Psoas muscle (tissue), 8 donors: ENCODE results near the gene GALNT17. TPM values are rescaled to one million over a fixed set of nuclear protein-coding genes. Genes with fewer than 3 reads are reported as not detected.

Experiments used
- ATAC-seq, 4 donors: fragments of 200-7000 bp; cut with Tn5 transposase; one replicate each; pipeline ENCODE4 v1.9.1; 2020; ENCODE audit warnings: moderate library complexity in 3 of 4, mild to moderate bottlenecking in 2 of 4
- DNase-seq, 2 donors: peaks; one replicate each; pipeline ENCODE4 v3.0.0-alpha.2; 2020
- H3K27ac ChIP-seq: fragments of 200-600 bp; one replicate; pipeline ENCODE4 v1.8.0; 2022
- H3K27me3 ChIP-seq, 3 donors: fragments of 200-600 bp in 1 of 3; one replicate each; pipeline versions ENCODE4 v1.6.1 to v1.8.0; 2013 to 2022; ENCODE audit warnings: low read length in 2 of 3, mild to moderate bottlenecking in 2 of 3, moderate library complexity in 1 of 3; ENCODE audit not compliant: insufficient read depth in 3 of 3
- H3K36me3 ChIP-seq, 2 donors: fragments of 200-600 bp in 1 of 2; one replicate each; pipeline versions ENCODE4 v1.6.1 to v1.8.0; 2013 to 2022; ENCODE audit warnings: low read depth in 1 of 2, mild to moderate bottlenecking in 1 of 2, moderate library complexity in 1 of 2; ENCODE audit not compliant: insufficient read depth in 1 of 2
- H3K4me1 ChIP-seq: fragments of 200-600 bp; one replicate; pipeline ENCODE4 v1.8.0; 2022
- H3K4me3 ChIP-seq: fragments of 200-600 bp; one replicate; pipeline ENCODE4 v1.8.0; 2022; ENCODE audit warnings: mild to moderate bottlenecking
- H3K9me3 ChIP-seq: fragments of 200-600 bp; one replicate; pipeline ENCODE4 v1.8.0; 2022
- CTCF ChIP-seq: fragments of 200-600 bp; IDR thresholded peaks from one replicate; pipeline ENCODE4 v1.8.0; 2022; ENCODE audit warnings: antibody characterized with exemption
- WGBS, 3 donors: extraction: QIAGEN DNeasy Blood & Tissue Kit; methylation state at CpG; one replicate each; pipeline versions ENCODE4 v1.1.6 to v1.1.7; 2013; 5-methylcytosine and 5-hydroxymethylcytosine counted together
- intact Hi-C, 2 donors: fragments of 100-400 bp; cut with DNase I; formaldehyde crosslinking; loops; one replicate each; pipeline versions ENCODE4 v1.11.0 to v1.14.2; 2022
- polyA plus RNA-seq, 3 donors: library from polyadenylated mRNA; stranded (reverse); fragments of 200-250 nt; gene quantifications; one replicate each; pipeline ENCODE4 v1.2.3, GENCODE V29; 2013
- total RNA-seq, 4 donors: library from RNA; stranded (reverse); fragmentation: NEBNext Ultra II Directional in 2 of 4; extraction: Animal tissue kit (Norgen Biotek cat#: 25700) in 2 of 4; gene quantifications; one replicate each; pipeline versions ENCODE4 v1.2.1 to v1.2.4, GENCODE V29; 2021 to 2023
- donor health status: healthy with polysubstance abuse.
- donor health status: DM: no; HTN: no; CAD: no; lungs with moderate emphysema.
- donor health status: Bipolar disorder and iron deficiency.
- donor health status: healthy.
- donor health status: DM: yes; HTN: yes; CAD: no.
- donor health status: DM: no; HTN: no; CAD: no.
- donor health status: DM: no; HTN: no; CAD: no.
- donor health status: DM: yes; HTN: yes; CAD: no.

The GALNT17 gene
- total and polyA plus RNA-seq, 7 donors: 0.17 to 3.5 (median 0.65) TPM

- ATAC-seq: no peak
- Histone ChIP-seq H3K27ac (no peak overlapping the region), H3K4me3 (no peak overlapping the region), H3K27me3 (no peaks in the 10 kb centered on the region), H3K4me1 (no peaks in the 10 kb centered on the region), H3K9me3 (no peaks in the 10 kb centered on the region), H3K36me3 (no peaks in the 10 kb centered on the region)
- WGBS, 3 donors: 49 to 71% (median 51%) methylated on average over 2 of the region's 2 CpGs
- no peak for TF ChIP-seq CTCF
- intact Hi-C loops: no loop called here
- no peak for DNase-seq
Measured at GRCh38 chr7:71488308-71488707, 356.4 kb downstream of the GALNT17 start.

- Histone ChIP-seq H3K4me1 (no peaks in the 10 kb centered on the region), H3K4me3 (no peak overlapping the region), H3K27ac (no peak overlapping the region), H3K27me3 (no peaks in the 10 kb centered on the region), H3K9me3 (no peaks in the 10 kb centered on the region), H3K36me3 (no peaks in the 10 kb centered on the region)
- 18 to 70% (median 40%) methylated on average over 6 of the region's 6 CpGs for WGBS, 3 donors
- DNase-seq (no peak), ATAC-seq (no peak)
- intact Hi-C loops: no loop called here
- TF ChIP-seq CTCF: no peak
Measured at GRCh38 chr7:71491336-71491735, 359.4 kb downstream of the GALNT17 start.

GRCh38 chr7:71495828-71496227 lies 363.9 kb downstream of the GALNT17 start:
- H3K9me3 ChIP-seq: no peaks in the 10 kb centered on the region
- DNase-seq (no peak), ATAC-seq (no peak)
- WGBS, 3 donors: 75 to 87% (median 87%) methylated on average over 4 of the region's 4 CpGs
- intact Hi-C loops: no loop called here
- H3K4me1 ChIP-seq: no peaks in the 10 kb centered on the region
- no peak for TF ChIP-seq CTCF
- H3K27me3 ChIP-seq: no peaks in the 10 kb centered on the region
- H3K4me3 ChIP-seq: no peak overlapping the region
- no peak overlapping the region for H3K27ac ChIP-seq
- no peaks in the 10 kb centered on the region for H3K36me3 ChIP-seq

GRCh38 chr7:71497256-71497946 lies 365.5 kb downstream of the GALNT17 start:
- DNase-seq: no peak
- 24 to 49% (median 27%) methylated on average over 8 of the region's 8 CpGs for WGBS, 3 donors
- Histone ChIP-seq H3K9me3 (no peaks in the 10 kb centered on the region), H3K4me1 (no peaks in the 10 kb centered on the region), H3K27me3 (no peaks in the 10 kb centered on the region), H3K4me3 (no peak overlapping the region), H3K27ac (no peak overlapping the region), H3K36me3 (no peaks in the 10 kb centered on the region)
- peak in 1 of 4 donors; percentile 27 for ATAC-seq
- intact Hi-C loops: no loop called here
- no peak for TF ChIP-seq CTCF

- ATAC-seq: no peak
- no peaks in the 10 kb centered on the region for H3K36me3 ChIP-seq
- no peak for DNase-seq
- no peaks in the 10 kb centered on the region for H3K27me3 ChIP-seq
- TF ChIP-seq CTCF: no peak
- intact Hi-C loops: no loop called here
- H3K4me3 ChIP-seq: no peak overlapping the region
- WGBS, 3 donors: 37 to 71% (median 54%) methylated on average over 3 of the region's 3 CpGs
- no peaks in the 10 kb centered on the region for H3K9me3 ChIP-seq
- H3K4me1 ChIP-seq: no peaks in the 10 kb centered on the region
- no peak overlapping the region for H3K27ac ChIP-seq
Measured at GRCh38 chr7:71498381-71498780, 366.4 kb downstream of the GALNT17 start.
